ENCODE data around the gene L3MBTL4.

Gene L3MBTL4

DNA sequence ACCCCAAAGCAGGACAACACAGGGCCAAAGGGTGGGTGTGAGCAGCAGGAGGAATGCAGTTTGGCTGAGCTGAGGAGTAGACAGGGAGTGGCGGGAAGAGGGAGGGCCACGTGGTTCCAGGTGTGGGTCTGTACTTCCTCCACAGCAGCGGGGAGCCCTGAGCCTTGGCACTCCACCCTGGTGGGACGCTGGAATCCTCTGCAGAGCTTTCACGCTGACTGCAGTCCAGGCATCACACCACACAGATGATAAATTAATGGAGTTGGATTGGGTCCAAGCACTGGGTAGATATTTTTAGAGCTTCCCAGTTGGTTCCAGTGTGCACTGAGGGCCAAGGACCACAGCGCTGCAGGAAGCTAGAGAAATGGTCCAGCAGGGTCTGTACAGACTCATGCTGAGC lies 452.3 kb downstream of the L3MBTL4 start:
- no peak for DNase-seq (ENCODE audit: low read depth, low spot score)
- Histone ChIP-seq H3K9me3 (ENCODE audit: control insufficient read depth, insufficient read depth, low read length) (no peaks in the 10 kb centered on the region), H3K27ac (ENCODE audit: low read length) (no peak overlapping the region), H3K4me1 (ENCODE audit: control insufficient read depth, insufficient read depth, low read length) (0 out of 2 replicates have a peak, but pooled peaks cover 2% of the 10 kb centered on the region), H3K36me3 (ENCODE audit: control insufficient read depth, insufficient read depth, low read length) (no peaks in the 10 kb centered on the region), H3K4me3 (ENCODE audit: low read length) (no peak overlapping the region), H3K27me3 (ENCODE audit: control insufficient read depth, insufficient read depth, low read length) (no peaks in the 10 kb centered on the region)
- WGBS (ENCODE audit: insufficient coverage, insufficient read length) = no CpG with 5 or more reads among the region's 6 CpGs

GRCh38 chr18:5961828-5962150 lies 452.9 kb downstream of the L3MBTL4 start:
- no CpG with 5 or more reads among the region's 3 CpGs for WGBS (ENCODE audit: insufficient coverage, insufficient read length)
- DNase-seq (ENCODE audit: low read depth, low spot score) = no peak
- H3K27ac ChIP-seq (ENCODE audit: low read length) = no peak overlapping the region

DNA sequence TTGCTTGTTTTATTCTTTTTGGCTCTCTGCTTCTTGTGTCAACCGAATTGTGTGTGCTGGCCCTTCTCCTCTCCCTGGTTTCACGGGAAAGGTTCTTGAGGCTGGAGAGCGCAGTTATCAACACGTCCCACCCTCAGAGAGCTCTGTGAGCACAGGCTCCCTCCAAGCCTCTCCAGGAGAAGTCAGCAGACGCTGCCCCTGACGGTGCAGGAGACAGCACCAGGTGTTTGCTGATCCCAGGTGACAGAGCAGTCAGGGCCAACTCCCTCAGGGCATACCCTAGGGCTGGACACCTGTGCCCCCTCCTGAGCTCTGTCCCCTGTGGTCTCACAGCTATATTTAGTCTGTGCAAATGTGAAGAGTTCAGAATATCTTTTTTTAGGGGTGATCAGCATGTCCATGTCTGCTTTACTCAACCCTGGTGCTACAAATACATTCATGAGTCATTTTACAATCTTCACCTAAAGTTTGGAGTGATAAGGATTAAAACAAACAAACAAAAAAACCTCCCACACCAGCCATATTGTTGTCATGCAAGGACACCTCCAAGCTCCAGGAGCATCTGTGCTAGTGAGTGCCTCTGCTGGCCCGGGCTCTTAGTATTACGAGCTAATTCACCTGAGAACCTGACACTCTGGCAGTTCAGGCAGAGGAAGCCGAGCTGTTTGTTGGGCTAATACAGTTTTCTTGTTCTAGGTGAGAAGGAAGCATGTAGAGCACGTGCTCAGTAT lies 453.4 kb downstream of the L3MBTL4 start:
- H3K27me3 ChIP-seq (ENCODE audit: control insufficient read depth, insufficient read depth, low read length) = no peaks in the 10 kb centered on the region
- no peak for DNase-seq (ENCODE audit: low read depth, low spot score)
- 0 out of 2 replicates have a peak, but pooled peaks cover 2% of the 10 kb centered on the region for H3K4me1 ChIP-seq (ENCODE audit: control insufficient read depth, insufficient read depth, low read length)
- H3K9me3 ChIP-seq (ENCODE audit: control insufficient read depth, insufficient read depth, low read length) = no peaks in the 10 kb centered on the region
- H3K4me3 ChIP-seq (ENCODE audit: low read length) = no peak overlapping the region
- H3K27ac ChIP-seq (ENCODE audit: low read length) = no peak overlapping the region
- WGBS (ENCODE audit: insufficient coverage, insufficient read length) = no CpG with 5 or more reads among the region's 10 CpGs
- H3K36me3 ChIP-seq (ENCODE audit: control insufficient read depth, insufficient read depth, low read length) = no peaks in the 10 kb centered on the region

More at GRCh38 chr18:5961828-5962150, 452.9 kb downstream of the L3MBTL4 start:
- H3K4me3 ChIP-seq (ENCODE audit: low read length) = no peak overlapping the region
- no peaks in the 10 kb centered on the region for H3K9me3 ChIP-seq (ENCODE audit: control insufficient read depth, insufficient read depth, low read length)
- no peaks in the 10 kb centered on the region for H3K36me3 ChIP-seq (ENCODE audit: control insufficient read depth, insufficient read depth, low read length)
- H3K4me1 ChIP-seq (ENCODE audit: control insufficient read depth, insufficient read depth, low read length) = 0 out of 2 replicates have a peak, but pooled peaks cover 2% of the 10 kb centered on the region
- H3K27me3 ChIP-seq (ENCODE audit: control insufficient read depth, insufficient read depth, low read length) = no peaks in the 10 kb centered on the region

- Histone ChIP-seq H3K27ac (ENCODE audit: low read length) (no peak overlapping the region), H3K9me3 (ENCODE audit: control insufficient read depth, insufficient read depth, low read length) (no peaks in the 10 kb centered on the region), H3K27me3 (ENCODE audit: control insufficient read depth, insufficient read depth, low read length) (no peaks in the 10 kb centered on the region), H3K4me3 (ENCODE audit: low read length) (no peak overlapping the region), H3K36me3 (ENCODE audit: control insufficient read depth, insufficient read depth, low read length) (no peaks in the 10 kb centered on the region), H3K4me1 (ENCODE audit: control insufficient read depth, insufficient read depth, low read length) (0 out of 2 replicates have a peak, but pooled peaks cover 2% of the 10 kb centered on the region)
- WGBS (ENCODE audit: insufficient coverage, insufficient read length) = no CpG with 5 or more reads among the region's 6 CpGs
- no peak for DNase-seq (ENCODE audit: low read depth, low spot score)
Observed at GRCh38 chr18:5958822-5959221, 455.9 kb downstream of the L3MBTL4 start.

GRCh38 chr18:5955861-5956260 lies 458.9 kb downstream of the L3MBTL4 start:
- no peaks in the 10 kb centered on the region for H3K27me3 ChIP-seq (ENCODE audit: control insufficient read depth, insufficient read depth, low read length)
- WGBS (ENCODE audit: insufficient coverage, insufficient read length) = no CpG with 5 or more reads among the region's 5 CpGs

GRCh38 chr18:5951515-5952091 lies 463.1 kb downstream of the L3MBTL4 start:
- DNase-seq (ENCODE audit: low read depth, low spot score) = no peak
- Histone ChIP-seq H3K36me3 (ENCODE audit: control insufficient read depth, insufficient read depth, low read length) (no peaks in the 10 kb centered on the region), H3K4me1 (ENCODE audit: control insufficient read depth, insufficient read depth, low read length) (no peaks in the 10 kb centered on the region), H3K4me3 (ENCODE audit: low read length) (no peak overlapping the region), H3K27me3 (ENCODE audit: control insufficient read depth, insufficient read depth, low read length) (no peaks in the 10 kb centered on the region), H3K27ac (ENCODE audit: low read length) (no peak overlapping the region), H3K9me3 (ENCODE audit: control insufficient read depth, insufficient read depth, low read length) (no peaks in the 10 kb centered on the region)
- no CpG with 5 or more reads among the region's 4 CpGs for WGBS (ENCODE audit: insufficient coverage, insufficient read length)

More at GRCh38 chr18:5955861-5956260, 458.9 kb downstream of the L3MBTL4 start:
- no peaks in the 10 kb centered on the region for H3K36me3 ChIP-seq (ENCODE audit: control insufficient read depth, insufficient read depth, low read length)
- H3K9me3 ChIP-seq (ENCODE audit: control insufficient read depth, insufficient read depth, low read length) = no peaks in the 10 kb centered on the region
- no peak overlapping the region for H3K4me3 ChIP-seq (ENCODE audit: low read length)
- no peak for DNase-seq (ENCODE audit: low read depth, low spot score)
- no peaks in the 10 kb centered on the region for H3K4me1 ChIP-seq (ENCODE audit: control insufficient read depth, insufficient read depth, low read length)
- H3K27ac ChIP-seq (ENCODE audit: low read length) = no peak overlapping the region

DNA sequence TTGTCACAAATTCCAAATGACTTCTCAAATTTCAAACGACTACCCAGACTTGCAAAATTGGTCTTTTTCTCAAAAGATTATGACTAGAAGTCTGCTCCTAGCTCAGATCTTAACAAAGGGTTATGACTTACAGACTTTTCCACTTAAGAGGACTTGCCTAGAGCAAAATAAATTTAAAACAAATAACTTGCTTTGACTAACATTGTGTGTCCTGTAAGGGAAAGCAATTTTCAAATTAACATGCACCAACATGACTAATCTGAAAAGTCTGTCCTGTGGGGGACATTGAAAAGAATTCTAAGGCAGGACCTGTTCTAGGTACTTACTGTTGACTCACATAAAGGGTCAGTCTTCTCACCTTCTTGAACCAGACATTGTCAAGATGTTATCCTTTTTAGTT lies 465.9 kb downstream of the L3MBTL4 start:
- Histone ChIP-seq H3K4me1 (ENCODE audit: control insufficient read depth, insufficient read depth, low read length) (no peaks in the 10 kb centered on the region), H3K27ac (ENCODE audit: low read length) (no peak overlapping the region), H3K9me3 (ENCODE audit: control insufficient read depth, insufficient read depth, low read length) (no peaks in the 10 kb centered on the region), H3K4me3 (ENCODE audit: low read length) (no peak overlapping the region), H3K36me3 (ENCODE audit: control insufficient read depth, insufficient read depth, low read length) (no peaks in the 10 kb centered on the region), H3K27me3 (ENCODE audit: control insufficient read depth, insufficient read depth, low read length) (no peaks in the 10 kb centered on the region)
- no peak for DNase-seq (ENCODE audit: low read depth, low spot score)
- WGBS (ENCODE audit: insufficient coverage, insufficient read length) = no CpG with 5 or more reads among the region's 1 CpG

- no CpG with 5 or more reads among the region's 2 CpGs for WGBS (ENCODE audit: insufficient coverage, insufficient read length)
- Histone ChIP-seq H3K4me1 (ENCODE audit: control insufficient read depth, insufficient read depth, low read length) (no peaks in the 10 kb centered on the region), H3K27me3 (ENCODE audit: control insufficient read depth, insufficient read depth, low read length) (no peaks in the 10 kb centered on the region), H3K36me3 (ENCODE audit: control insufficient read depth, insufficient read depth, low read length) (no peaks in the 10 kb centered on the region), H3K9me3 (ENCODE audit: control insufficient read depth, insufficient read depth, low read length) (no peaks in the 10 kb centered on the region), H3K4me3 (ENCODE audit: low read length) (no peak overlapping the region), H3K27ac (ENCODE audit: low read length) (no peak overlapping the region)
- no peak for DNase-seq (ENCODE audit: low read depth, low spot score)
Observed at GRCh38 chr18:5948237-5948636, 466.5 kb downstream of the L3MBTL4 start.

DNA sequence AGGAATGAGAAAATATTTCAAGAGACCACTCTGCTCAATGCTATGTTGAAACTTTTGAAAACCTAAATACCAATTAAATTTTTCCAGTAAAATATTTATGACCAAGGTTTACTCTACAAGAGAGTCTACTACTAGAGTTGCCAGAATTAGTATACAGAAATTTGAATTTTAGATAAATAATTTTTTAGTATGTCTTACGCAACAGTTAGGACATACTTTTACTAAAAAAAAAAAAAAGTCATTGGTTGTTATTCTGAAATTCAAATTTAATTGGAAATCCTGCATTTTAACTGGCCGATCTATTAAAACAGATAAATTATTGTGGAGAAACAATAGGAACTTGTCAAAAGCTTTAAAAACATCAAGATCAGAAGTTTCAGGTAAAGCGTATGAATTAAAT lies 470.3 kb downstream of the L3MBTL4 start:
- no CpG with 5 or more reads among the region's 3 CpGs for WGBS (ENCODE audit: insufficient coverage, insufficient read length)
- no peak overlapping the region for H3K4me3 ChIP-seq (ENCODE audit: low read length)
- H3K4me1 ChIP-seq (ENCODE audit: control insufficient read depth, insufficient read depth, low read length) = peaks cover 5% of the 10 kb centered on the region; the same call in 1 of the 2 replicates
- no peak overlapping the region for H3K27ac ChIP-seq (ENCODE audit: low read length)
- H3K27me3 ChIP-seq (ENCODE audit: control insufficient read depth, insufficient read depth, low read length) = no peaks in the 10 kb centered on the region
- no peaks in the 10 kb centered on the region for H3K9me3 ChIP-seq (ENCODE audit: control insufficient read depth, insufficient read depth, low read length)
- no peak for DNase-seq (ENCODE audit: low read depth, low spot score)
- H3K36me3 ChIP-seq (ENCODE audit: control insufficient read depth, insufficient read depth, low read length) = no peaks in the 10 kb centered on the region

DNA sequence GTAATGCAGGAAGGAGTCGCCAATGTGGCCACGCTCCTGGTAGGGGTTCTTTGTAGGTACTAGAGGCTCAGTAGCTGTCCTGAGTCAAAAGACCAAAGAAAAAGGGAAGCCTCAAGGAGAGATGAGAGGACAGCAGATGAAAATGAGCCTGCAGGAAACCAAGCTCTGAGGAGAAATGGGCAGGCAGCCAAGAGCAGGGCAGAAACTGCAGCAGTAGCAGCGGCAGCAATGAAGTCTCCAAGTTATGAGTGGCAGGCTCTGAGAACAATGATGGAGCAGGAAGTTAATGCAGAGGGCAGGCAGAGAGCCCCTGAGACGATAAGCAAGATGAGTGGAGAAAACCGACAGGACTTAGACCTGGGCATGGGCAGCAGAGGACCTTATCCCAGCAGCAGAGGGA lies 471.2 kb downstream of the L3MBTL4 start:
- Histone ChIP-seq H3K4me1 (ENCODE audit: control insufficient read depth, insufficient read depth, low read length) (peaks cover 5% of the 10 kb centered on the region; the same call in 1 of the 2 replicates), H3K9me3 (ENCODE audit: control insufficient read depth, insufficient read depth, low read length) (no peaks in the 10 kb centered on the region), H3K4me3 (ENCODE audit: low read length) (no peak overlapping the region), H3K36me3 (ENCODE audit: control insufficient read depth, insufficient read depth, low read length) (no peaks in the 10 kb centered on the region), H3K27me3 (ENCODE audit: control insufficient read depth, insufficient read depth, low read length) (no peaks in the 10 kb centered on the region), H3K27ac (ENCODE audit: low read length) (no peak overlapping the region)
- DNase-seq (ENCODE audit: low read depth, low spot score) = no peak
- no CpG with 5 or more reads among the region's 5 CpGs for WGBS (ENCODE audit: insufficient coverage, insufficient read length)

DNA sequence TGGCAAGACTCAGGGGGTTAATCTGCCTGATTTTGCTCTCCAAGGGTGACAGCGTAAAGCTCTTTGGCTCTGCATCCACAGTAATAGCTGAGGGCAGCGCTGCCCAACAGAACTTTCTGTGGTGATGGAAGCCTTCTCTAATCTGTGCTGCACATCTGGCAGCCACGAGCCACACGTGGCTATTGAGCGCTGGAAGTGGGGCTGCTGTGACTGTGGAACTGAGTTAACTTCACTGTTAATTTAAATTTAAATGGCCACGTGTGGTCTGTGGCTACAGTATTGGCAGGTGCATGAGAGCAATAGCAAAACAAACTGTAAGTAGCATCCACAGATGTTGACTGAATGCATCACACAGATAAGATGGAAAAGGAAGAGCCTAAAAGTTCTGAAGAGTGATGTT lies 472.1 kb downstream of the L3MBTL4 start:
- Histone ChIP-seq H3K36me3 (ENCODE audit: control insufficient read depth, insufficient read depth, low read length) (no peaks in the 10 kb centered on the region), H3K27me3 (ENCODE audit: control insufficient read depth, insufficient read depth, low read length) (no peaks in the 10 kb centered on the region), H3K4me1 (ENCODE audit: control insufficient read depth, insufficient read depth, low read length) (peaks cover 5% of the 10 kb centered on the region; the same call in 1 of the 2 replicates), H3K27ac (ENCODE audit: low read length) (no peak overlapping the region), H3K9me3 (ENCODE audit: control insufficient read depth, insufficient read depth, low read length) (no peaks in the 10 kb centered on the region), H3K4me3 (ENCODE audit: low read length) (no peak overlapping the region)
- DNase-seq (ENCODE audit: low read depth, low spot score) = no peak
- no CpG with 5 or more reads among the region's 6 CpGs for WGBS (ENCODE audit: insufficient coverage, insufficient read length)

Measured in iPS DF 6.9 (cell line).